Measurements from ENCODE around the gene DAB1. TPM values are rescaled to one million over a fixed set of nuclear protein-coding genes. Genes with fewer than 3 reads are reported as not detected.

Gene DAB1
- total RNA-seq, 1 donor from 2014 or later: 1.6 TPM

GRCh38 chr1:57363643-57364042, 60.2 kb downstream of the DAB1 start:
- H3K36me3 ChIP-seq (ENCODE audit: insufficient read depth, low read length): no peaks in the 10 kb centered on the region
- peaks cover 1% of the 10 kb centered on the region for H3K36me3 Mint-ChIP-seq (ENCODE audit: low read depth, unreplicated experiment)
- no peak overlapping the region for H3K4me3 Mint-ChIP-seq (ENCODE audit: unreplicated experiment)
- FAIRE-seq (no peak), DNase-seq (ENCODE audit: low read depth) (no peak)
- H3K4me1 ChIP-seq (ENCODE audit: insufficient read depth, low read length): no peaks in the 10 kb centered on the region
- no peaks in the 10 kb centered on the region for H3K4me1 Mint-ChIP-seq (ENCODE audit: low read depth, unreplicated experiment)
- H2AFZ ChIP-seq (ENCODE audit: low read depth, low read length): no peak overlapping the region
- no peak overlapping the region for H3K27ac Mint-ChIP-seq (ENCODE audit: unreplicated experiment)
- no peak for TF ChIP-seq CTCF (IDR thresholded peaks at IDR 0.05; ENCODE audit: insufficient read depth, low read depth, low read length)
- TF ChIP-seq EZH2 (IDR thresholded peaks at IDR 0.05; ENCODE audit: insufficient read depth, low read length): no peak
- no peaks in the 10 kb centered on the region for H3K79me2 ChIP-seq (ENCODE audit: insufficient read depth, low read length)
- H3K4me2 ChIP-seq (ENCODE audit: low read length): no peak overlapping the region
- no peaks in the 10 kb centered on the region for H3K27me3 ChIP-seq (ENCODE audit: insufficient read depth, low read length)
- H3K4me3 ChIP-seq (ENCODE audit: insufficient read depth, low read depth, low read length): no peak overlapping the region
- no peak overlapping the region for H3K9ac ChIP-seq (ENCODE audit: low read length)
- H4K20me1 ChIP-seq (ENCODE audit: insufficient read depth, low read length): no peaks in the 10 kb centered on the region
- no peak overlapping the region for H3K27ac ChIP-seq (ENCODE audit: low read depth, low read length)
- H3K27me3 Mint-ChIP-seq (ENCODE audit: low read depth, unreplicated experiment): no peaks in the 10 kb centered on the region
- peaks cover under 1% of the 10 kb centered on the region for H3K9me3 Mint-ChIP-seq (ENCODE audit: unreplicated experiment)
- peaks cover 3% of the 10 kb centered on the region for H3K9me3 ChIP-seq (ENCODE audit: insufficient read depth, low read depth, low read length)

GRCh38 chr1:57363165-57363564, 60.7 kb downstream of the DAB1 start:
- H4K20me1 ChIP-seq (ENCODE audit: insufficient read depth, low read length): no peaks in the 10 kb centered on the region
- H3K27ac Mint-ChIP-seq (ENCODE audit: unreplicated experiment): no peak overlapping the region
- H3K9me3 Mint-ChIP-seq (ENCODE audit: unreplicated experiment): peaks cover 2% of the 10 kb centered on the region
- H3K36me3 Mint-ChIP-seq (ENCODE audit: low read depth, unreplicated experiment): no peaks in the 10 kb centered on the region
- H3K4me1 ChIP-seq (ENCODE audit: insufficient read depth, low read length): no peaks in the 10 kb centered on the region
- H3K27me3 ChIP-seq (ENCODE audit: insufficient read depth, low read length): no peaks in the 10 kb centered on the region
- H3K27ac ChIP-seq (ENCODE audit: low read depth, low read length): no peak overlapping the region
- no peaks in the 10 kb centered on the region for H3K79me2 ChIP-seq (ENCODE audit: insufficient read depth, low read length)
- TF ChIP-seq CTCF (IDR thresholded peaks at IDR 0.05; ENCODE audit: insufficient read depth, low read depth, low read length) (no peak), EZH2 (IDR thresholded peaks at IDR 0.05; ENCODE audit: insufficient read depth, low read length) (no peak)
- no peak overlapping the region for H3K4me3 Mint-ChIP-seq (ENCODE audit: unreplicated experiment)
- H3K27me3 Mint-ChIP-seq (ENCODE audit: low read depth, unreplicated experiment): no peaks in the 10 kb centered on the region
- H3K4me3 ChIP-seq (ENCODE audit: insufficient read depth, low read depth, low read length): no peak overlapping the region
- H2AFZ ChIP-seq (ENCODE audit: low read depth, low read length): no peak overlapping the region
- H3K36me3 ChIP-seq (ENCODE audit: insufficient read depth, low read length): no peaks in the 10 kb centered on the region
- H3K9ac ChIP-seq (ENCODE audit: low read length): no peak overlapping the region
- H3K4me1 Mint-ChIP-seq (ENCODE audit: low read depth, unreplicated experiment): no peaks in the 10 kb centered on the region
- FAIRE-seq: no peak
- peaks cover 3% of the 10 kb centered on the region for H3K9me3 ChIP-seq (ENCODE audit: insufficient read depth, low read depth, low read length)
- no peak for DNase-seq (ENCODE audit: low read depth)
- H3K4me2 ChIP-seq (ENCODE audit: low read length): no peak overlapping the region

- no peak for FAIRE-seq
Measured at GRCh38 chr1:57362480-57362879, 61.4 kb downstream of the DAB1 start.

More at GRCh38 chr1:57362480-57362879, 61.4 kb downstream of the DAB1 start:
- Histone ChIP-seq H3K79me2 (ENCODE audit: insufficient read depth, low read length) (no peaks in the 10 kb centered on the region), H2AFZ (ENCODE audit: low read depth, low read length) (no peak overlapping the region), H3K9ac (ENCODE audit: low read length) (no peak overlapping the region), H3K9me3 (ENCODE audit: insufficient read depth, low read depth, low read length) (no peaks in the 10 kb centered on the region), H3K4me3 (ENCODE audit: insufficient read depth, low read depth, low read length) (no peak overlapping the region), H3K4me1 (ENCODE audit: insufficient read depth, low read length) (no peaks in the 10 kb centered on the region), H3K27ac (ENCODE audit: low read depth, low read length) (no peak overlapping the region), H3K27me3 (ENCODE audit: insufficient read depth, low read length) (no peaks in the 10 kb centered on the region), H4K20me1 (ENCODE audit: insufficient read depth, low read length) (no peaks in the 10 kb centered on the region), H3K36me3 (ENCODE audit: insufficient read depth, low read length) (no peaks in the 10 kb centered on the region), H3K4me2 (ENCODE audit: low read length) (no peak overlapping the region)
- peaks cover 2% of the 10 kb centered on the region for H3K9me3 Mint-ChIP-seq (ENCODE audit: unreplicated experiment)
- DNase-seq (ENCODE audit: low read depth): no peak
- H3K27me3 Mint-ChIP-seq (ENCODE audit: low read depth, unreplicated experiment): no peaks in the 10 kb centered on the region
- H3K4me3 Mint-ChIP-seq (ENCODE audit: unreplicated experiment): no peak overlapping the region
- no peaks in the 10 kb centered on the region for H3K36me3 Mint-ChIP-seq (ENCODE audit: low read depth, unreplicated experiment)
- TF ChIP-seq CTCF (IDR thresholded peaks at IDR 0.05; ENCODE audit: insufficient read depth, low read depth, low read length): no peak
- TF ChIP-seq EZH2 (IDR thresholded peaks at IDR 0.05; ENCODE audit: insufficient read depth, low read length): no peak
- no peak overlapping the region for H3K27ac Mint-ChIP-seq (ENCODE audit: unreplicated experiment)
- no peaks in the 10 kb centered on the region for H3K4me1 Mint-ChIP-seq (ENCODE audit: low read depth, unreplicated experiment)

All from astrocyte (in vitro differentiated cells and primary cell).